Eye (tissue), 1 donor: ENCODE results near the gene SCAPER.
A peak's percentile ranks its signal among the peaks of the same experiment; 100 is the strongest.
"Not testable (repeated sequence)": the region's sequence is repeated elsewhere in the genome, so short reads cannot be mapped to it uniquely, and the experiment has no call there.

Source experiments
- DNase-seq: peaks from one replicate; pipeline ENCODE4 v3.0.0-alpha.2; 2015

Gene SCAPER

DNA sequence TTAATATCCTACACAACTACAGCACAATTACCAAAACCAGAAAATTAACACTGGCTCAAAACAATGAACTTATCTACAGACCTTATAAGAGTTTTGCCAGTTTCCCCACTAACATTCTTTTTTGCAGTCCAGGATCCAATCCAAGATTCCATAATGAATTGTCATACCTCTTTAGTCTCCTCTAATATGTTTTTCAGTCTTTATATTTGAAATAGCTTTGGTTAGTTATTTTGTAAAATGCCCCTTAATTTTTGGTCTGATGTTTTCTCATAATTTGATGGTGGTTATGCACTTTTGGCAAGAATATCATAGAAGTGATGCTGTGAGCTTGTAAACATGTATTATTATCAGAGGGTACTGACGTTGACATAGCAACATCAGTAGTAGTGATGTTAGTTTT lies 444.3 kb downstream of the SCAPER start:
- DNase-seq, result no peak

DNA sequence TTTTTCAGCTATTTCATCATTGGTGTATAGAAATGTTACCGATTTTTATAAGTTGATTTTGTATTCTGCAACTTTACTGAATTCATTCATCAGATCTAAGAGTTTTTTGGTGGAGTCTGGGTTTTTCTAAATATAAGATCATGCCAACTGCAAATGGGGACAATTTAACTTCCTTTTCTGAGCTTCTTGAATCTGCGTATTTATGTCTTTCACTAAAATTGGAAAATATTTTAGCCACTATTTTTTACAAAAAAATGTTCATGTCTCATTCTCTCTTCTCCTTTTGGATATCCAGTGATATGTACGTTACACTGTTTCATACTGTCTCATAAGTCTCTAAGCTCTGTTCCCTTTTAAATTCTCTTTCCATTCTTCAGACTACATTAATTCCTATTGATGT lies 444.8 kb downstream of the SCAPER start:
- DNase-seq, result no peak

DNA sequence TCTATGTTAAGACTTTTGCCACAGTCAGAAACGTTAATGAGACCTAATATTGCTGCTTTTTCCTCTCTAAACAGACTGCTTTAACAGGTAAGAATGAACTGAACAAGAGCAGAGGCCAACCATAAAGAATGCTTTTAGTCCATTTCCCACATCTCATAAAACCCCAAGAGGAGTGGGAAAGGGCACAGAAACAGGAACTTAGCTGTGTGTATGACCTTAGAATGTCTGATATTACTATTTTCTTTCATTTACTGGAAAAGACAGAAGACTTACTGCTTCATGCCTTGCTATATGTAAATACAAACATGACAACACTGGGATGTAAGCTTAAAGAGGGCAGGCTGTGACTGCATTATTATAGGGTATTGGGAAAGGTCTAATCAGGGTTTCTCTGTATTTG lies 453.6 kb downstream of the SCAPER start:
- DNase-seq, result no peak

DNA sequence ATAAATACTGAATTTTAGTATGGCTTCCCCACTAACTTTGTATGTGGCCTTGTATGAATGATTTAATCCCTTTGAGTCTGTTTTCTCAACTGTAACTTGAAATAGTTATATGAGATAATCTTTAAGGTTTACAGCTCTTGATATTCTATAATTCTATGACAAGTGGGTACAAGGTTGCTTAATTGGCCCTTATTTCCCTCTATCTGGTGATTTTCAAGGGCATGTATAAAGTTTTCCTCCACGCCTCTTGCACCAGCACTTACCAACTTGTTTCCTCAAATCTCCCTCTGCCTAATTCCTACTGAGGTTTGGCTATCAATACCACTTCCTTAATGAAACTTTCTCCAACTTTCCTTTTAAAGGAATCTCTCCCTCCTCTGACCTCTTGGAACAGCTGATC lies 455.7 kb downstream of the SCAPER start:
- no peak for DNase-seq

DNA sequence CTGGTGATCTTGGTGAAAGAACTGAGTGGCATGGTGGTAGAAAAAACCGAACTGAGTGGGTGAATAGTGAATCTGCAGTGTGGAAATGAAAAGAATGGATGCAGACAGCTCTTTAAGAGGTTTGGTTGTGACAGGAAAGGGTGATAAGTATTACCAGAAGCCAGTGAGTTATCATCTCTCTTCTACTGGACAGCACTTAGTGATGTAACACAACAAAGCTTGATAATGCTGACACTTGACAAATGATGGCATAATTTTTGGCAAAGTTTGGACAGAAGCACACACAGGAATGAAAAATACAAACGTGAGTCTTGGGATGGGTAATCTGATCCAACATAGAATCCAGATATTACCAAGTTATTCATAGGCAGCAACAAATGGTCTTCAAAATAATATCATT lies 456.4 kb downstream of the SCAPER start:
- no peak for DNase-seq

DNA sequence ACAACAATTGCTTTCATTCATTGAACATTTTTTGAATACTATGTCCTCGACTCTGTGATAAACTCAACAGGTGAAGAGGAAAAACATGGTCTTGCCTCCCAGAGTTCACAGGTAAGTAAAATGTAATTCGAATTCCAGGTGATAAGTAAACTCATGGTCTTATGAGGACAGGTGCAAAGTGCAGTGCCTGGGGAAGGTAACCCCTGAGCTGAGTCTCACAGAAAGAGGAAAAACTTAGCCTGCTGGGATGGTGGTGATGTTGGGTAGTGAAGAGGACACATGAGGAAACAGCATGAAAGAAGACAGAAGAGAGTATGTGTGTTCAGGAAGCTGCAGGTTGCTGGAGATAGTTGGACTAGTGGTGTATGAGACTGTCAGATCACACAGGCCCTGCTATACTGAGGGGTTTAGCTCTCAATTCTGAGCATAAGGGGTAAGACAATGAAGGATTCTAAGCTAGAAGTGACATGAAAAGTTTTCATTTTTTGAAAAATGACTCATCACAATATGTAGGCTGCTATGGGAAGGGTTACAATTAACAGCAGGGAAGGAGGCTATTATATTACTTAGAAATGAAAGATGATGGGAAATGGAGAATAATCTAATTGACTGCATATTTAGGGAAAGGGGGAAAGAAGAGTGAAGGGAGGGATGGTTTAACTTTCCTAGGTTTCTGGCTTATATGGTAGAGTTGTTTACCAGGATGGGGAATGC lies 457.3 kb downstream of the SCAPER start:
- DNase-seq, result no peak

DNA sequence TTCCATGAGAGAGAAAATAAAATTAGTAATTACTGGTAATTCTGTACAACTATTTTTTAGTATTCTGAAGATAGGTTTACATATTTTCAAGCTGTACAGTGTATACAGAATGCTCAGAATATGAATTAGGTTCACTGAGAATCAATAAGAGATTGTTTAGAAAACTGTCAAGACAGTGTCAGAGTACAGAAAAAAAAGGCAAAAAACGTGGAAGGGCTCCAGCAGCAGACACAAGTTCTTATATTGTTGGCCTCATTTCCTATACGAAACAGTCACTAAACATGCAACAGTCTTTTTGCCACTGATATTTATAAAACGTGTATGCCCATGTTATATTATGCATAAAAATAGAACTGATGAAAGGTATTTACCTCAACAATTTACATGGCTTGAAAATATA lies 464.7 kb downstream of the SCAPER start:
- no peak for DNase-seq

DNA sequence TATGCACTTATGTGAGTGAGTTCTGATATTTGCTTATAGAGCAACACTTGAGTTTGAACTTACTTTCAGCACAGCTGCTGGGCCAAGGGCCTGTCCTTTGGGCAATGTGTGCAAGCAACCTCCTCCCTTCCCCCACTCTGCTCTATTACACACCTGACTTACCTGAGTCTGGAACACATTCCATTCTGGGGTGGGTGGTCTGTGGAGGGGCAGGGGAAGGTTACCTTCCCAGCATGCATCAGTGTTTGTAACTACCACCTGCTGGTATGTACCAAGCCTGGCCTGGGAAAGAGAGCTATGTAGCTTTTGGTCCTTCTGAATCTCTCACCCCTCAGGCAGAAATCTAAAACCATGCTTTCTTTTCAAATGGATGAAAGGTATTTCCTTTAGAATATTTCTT lies 465.6 kb downstream of the SCAPER start:
- no peak for DNase-seq

DNA sequence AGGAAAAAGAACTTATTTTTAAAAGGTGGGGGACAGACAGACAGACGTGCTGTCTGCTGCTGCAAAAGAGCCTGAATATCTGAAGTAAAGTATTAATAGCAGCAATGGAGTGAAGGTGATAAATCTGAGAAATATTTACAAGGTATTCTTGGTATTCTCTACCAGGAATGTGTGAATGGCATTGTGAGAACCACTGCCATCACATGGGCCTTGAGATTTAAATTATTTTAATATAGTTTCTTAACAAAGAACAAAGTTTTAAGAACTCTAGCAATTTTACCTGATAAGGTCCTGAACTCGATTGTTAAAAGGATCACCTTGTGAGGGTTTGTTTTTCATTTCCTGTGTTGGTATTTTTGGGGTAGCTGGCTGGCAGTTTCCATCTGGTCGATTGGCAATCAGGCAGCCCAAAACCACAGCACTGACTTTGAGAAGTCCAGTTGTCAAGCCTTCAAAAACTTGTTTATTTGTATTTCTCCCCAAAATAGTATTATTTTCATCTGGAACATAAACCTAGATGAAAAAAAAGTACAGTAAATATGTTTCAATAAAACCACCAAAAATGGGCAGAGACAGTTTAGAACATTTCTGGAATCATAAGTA lies 471.2 kb downstream of the SCAPER start:
- DNase-seq, result no peak

DNA sequence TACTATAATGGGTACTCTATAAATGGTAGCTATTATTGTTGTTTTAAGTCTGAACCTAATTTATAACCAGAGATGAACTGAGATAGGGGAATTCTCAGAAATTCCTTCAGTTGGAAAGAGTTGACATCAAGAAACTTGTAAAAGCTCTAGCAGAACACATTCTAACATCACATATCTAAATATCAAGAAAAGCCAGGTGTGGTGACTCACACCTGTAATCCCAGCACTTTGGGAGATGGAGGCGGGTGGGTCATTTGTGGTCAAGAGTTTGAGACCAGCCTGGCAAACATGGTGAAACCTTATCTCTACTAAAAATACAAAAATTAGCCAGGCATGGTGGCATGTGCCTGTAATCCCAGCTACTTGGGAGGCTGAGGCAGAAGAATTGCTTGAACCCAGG lies 472.1 kb downstream of the SCAPER start:
- DNase-seq, result not testable (repeated sequence)

DNA sequence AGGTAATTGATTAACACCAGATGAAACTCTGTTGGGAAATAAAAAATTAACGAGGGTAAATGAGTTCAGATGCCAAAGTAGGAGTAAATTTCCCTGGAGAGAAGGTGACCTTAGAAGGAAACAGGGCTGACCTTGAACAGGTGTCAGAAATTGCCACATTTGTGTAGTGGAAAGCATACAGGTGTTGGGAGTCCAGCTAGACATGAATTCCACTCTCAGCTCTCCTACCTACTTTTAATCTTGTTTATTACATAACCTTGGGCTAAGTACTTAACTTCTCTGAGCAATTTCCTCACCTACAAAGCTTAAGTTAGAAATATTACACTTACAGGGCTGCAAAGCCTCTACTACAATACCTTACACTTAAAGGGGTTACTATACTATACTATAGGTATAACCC lies 472.5 kb downstream of the SCAPER start:
- DNase-seq, result peak; percentile 3

DNA sequence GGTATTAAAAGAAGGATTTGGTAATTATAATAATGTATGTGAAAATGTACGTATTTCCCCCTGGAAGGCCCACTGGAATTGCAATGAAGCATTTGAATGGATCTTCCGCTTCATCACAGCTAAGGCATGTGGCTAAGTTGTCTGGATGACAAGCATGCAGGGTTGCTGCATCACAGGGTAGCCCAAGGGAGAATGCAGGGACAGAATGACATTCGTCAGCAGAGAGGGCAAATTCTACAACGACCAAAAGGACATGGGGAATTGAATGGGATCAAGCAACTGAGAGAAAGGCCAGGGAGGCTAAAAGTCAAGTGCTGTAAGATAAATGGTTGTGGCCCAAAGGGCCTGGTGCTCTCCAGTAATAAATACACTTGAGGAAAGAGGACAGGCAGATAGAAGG lies 473.2 kb downstream of the SCAPER start:
- DNase-seq, result peak; percentile 93

DNA sequence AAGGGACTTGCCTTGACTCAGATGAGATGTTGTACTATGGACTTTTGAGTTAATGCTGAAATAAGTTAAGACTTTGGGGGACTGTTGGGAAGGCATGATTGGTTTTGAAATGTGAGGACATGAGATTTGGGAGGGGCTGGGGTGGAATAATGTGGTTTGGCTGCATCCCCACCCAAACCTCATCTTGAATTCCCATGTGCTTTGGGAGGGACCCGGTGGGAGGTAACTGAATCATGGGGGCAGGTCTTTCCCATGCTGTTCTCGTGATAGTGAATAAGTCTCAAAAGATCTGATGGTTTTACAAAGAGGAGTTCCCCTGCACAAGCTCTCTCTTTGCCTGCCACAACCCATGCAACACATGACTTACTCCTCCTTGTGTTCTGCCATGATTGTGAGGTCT lies 474.4 kb downstream of the SCAPER start:
- DNase-seq, result not testable (repeated sequence)

DNA sequence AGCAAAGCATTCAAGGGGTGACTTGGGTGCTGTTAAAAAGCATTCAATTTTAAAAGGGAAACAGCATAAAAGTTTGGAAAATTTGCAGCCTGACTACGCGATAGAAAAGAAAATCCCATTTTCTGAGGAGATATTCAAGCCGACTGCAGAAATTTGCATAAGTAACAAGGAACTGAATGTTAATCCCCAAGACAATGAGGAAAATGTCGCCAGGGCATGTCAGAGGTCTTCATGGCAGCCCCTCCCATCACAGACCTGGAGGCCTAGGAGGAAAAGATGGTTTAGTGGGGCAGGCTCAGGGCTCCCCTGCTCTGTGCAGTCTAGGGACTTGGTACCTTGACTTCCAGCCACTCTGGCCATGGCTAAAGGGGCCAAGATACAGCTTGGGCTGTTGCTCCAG lies 475.5 kb downstream of the SCAPER start:
- no peak for DNase-seq

DNA sequence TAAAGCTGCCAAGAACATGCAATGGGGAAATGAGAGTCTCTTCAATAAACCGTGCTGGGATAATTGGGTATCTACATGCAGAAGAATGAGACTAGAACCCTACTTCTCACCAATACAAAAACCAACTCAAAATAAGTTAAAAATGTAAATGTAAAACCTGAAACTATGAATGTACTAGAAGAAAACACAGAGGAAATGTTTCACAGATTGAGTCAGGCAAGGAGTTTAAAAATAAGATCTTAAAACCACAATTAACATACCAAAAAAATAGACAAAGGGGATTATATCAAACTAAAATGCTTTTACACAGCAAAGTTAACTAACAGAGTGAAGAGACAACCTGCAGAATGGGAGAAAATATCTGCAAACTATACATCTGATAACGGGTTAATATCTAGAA lies 478.2 kb downstream of the SCAPER start:
- no peak for DNase-seq

DNA sequence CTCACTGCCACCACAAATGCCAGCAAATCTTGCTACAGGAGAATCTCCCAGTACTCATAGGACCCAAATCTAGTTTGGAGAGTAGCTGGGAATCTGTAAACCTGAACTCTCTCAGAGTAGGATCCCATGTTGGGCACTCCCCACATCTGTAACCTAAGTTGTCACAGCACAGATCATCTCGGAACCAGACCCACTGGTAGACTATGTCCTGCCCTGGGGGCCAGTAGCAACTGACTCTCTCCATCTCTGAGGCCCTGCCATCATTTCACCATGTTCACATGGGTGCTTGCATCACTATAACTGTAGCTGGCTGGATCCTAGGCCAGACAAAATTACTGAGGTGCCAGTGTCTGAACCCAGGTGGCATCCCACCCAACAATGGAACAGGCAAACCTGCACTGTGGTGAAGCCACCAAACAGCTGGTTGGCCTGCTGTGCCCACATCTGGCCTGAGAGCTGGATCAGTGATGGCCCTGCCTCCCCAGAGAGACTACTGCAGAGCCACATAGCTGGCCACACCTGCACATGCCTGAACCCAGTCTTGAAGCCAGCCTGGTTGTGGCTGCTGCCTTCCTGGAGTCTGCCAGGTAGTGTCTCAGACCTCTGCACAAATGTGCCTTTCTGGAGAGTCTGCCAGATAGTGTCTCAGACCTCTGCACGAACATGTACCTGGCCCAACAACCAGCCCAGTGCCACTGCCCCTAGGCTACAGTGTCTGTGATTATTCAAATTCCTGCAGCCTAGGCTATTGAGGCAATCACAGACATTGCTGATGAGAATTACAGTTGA lies 486.6 kb downstream of the SCAPER start:
- DNase-seq, result no peak

DNA sequence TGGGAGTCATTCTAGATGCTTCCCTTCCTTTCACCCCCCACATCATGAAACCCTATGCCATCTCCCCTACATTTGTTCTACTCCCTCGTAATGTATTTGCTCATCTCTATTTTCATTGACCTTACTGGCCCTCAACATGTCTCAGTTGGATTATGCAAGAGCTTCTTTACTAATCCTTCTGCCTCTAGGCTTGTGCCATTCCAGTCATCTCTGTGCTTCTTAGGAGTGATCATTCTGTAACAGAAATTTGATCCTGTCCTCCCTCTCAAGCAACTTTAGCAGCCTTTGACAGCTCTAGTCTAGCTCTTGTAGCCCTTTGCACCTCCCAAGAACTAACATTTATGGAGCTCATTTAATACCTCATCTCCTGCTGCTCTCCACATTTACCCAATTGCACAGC lies 503.9 kb downstream of the SCAPER start:
- no peak for DNase-seq

DNA sequence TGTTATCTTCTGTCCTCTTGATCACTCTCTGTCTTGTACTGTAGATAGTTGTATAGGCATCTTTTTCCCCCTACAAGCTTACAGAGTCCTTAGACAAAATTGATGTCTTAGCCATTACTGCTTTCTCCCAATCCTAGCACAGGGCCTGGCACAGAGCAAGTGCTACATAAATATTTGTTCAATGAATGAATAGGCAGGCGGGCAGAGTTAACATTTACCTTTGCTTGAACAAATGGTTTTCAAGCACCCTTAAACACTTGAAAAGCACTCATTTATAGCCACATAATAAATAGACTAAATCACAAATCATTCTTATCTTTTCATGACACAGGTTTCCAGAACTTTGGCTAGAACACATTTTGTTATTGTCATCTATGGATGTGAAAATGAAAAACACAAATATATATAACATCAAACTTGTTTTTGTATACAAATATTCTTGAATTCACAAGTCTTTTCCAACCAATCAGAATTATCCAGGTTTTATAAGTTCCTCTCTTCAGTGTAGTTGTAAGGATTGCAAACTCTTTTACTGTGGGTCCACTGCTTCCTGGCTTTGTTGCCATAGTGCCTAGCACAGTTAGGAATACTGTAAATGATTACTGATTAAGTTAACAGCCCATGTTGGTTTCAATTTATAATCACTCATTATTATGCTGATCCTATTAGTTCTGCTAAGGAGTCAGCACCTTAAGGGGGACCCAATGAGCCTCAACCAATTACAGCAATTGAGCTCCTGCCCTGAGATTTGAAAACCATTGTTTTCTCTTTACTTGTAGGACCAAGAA lies 506.6 kb downstream of the SCAPER start:
- DNase-seq, result no peak

DNA sequence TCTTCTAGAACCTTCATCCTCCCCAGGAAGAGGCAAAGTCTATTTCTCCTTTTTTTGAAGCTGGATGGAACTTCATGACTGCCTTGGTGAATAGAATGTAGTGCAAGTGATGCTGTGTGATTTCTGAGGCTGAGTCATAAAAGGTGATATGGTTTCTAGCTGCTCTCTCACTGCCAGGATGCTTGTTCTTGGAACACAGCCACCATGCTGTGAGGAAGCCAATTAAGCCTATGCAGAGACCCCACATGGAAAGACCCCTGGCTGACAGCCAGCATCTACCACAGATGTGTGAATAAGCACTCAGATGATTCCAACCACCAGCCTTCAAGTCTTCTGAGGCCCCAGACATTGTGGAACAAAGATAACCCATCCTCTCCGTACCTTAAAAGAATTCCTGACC lies 511.5 kb downstream of the SCAPER start:
- DNase-seq, result peak; percentile 33

DNA sequence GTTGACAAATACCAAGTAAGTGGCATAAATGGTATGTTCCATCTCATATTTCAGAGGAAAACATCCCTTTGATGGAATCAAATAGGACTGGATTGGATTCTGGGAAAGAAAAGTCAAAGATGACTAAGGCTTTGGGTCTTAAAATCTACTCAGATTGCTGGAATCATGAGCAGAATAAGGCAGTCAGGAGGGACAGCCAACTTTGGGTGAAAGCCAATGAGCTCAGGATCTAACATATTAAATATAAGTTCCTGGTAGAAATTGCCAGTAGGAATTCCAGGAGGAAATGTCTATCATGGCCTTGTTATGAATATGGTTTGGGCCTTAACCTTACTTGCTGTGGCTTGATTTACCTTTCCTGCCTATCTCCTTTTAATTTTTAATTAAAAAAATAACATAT lies 513.3 kb downstream of the SCAPER start:
- DNase-seq, result no peak

DNA sequence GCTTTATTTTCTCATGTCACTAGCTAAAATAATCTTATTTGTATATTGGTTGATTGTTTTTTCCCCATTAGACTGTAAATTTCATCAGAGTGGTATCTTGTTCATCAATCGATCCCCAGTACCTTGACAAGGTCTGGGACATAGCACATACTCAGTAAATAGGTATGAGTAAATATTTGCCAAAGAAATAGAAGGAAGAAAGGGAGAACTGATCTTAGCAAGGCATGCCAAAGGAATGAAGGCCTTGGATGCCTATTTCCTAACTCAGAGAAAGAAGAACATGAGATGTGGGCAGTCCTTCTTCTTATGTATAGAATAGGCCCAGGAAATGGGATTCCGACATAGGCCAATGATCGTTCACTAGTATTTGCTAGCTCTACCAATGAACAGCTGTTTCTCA lies 513.8 kb downstream of the SCAPER start:
- no peak for DNase-seq

DNA sequence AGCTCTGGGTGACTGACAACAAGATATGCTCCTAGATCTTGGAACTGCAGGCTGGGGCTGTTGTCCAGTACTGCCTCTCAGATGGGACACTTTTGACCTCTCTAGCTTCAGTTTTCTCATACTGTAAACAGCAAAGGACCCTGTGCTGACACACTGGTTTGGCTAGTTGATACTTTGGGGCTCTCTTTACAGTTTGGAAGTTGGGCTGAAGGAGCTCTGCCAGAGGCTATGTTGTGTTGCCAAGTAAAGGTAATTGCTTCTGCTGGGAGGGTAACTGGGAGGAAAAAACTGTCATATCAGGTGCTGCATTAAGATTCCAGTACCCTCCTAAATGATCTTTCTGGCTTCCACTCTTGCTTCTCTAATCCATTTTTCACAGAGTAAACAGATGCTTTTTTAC lies 514.6 kb downstream of the SCAPER start:
- DNase-seq, result no peak

DNA sequence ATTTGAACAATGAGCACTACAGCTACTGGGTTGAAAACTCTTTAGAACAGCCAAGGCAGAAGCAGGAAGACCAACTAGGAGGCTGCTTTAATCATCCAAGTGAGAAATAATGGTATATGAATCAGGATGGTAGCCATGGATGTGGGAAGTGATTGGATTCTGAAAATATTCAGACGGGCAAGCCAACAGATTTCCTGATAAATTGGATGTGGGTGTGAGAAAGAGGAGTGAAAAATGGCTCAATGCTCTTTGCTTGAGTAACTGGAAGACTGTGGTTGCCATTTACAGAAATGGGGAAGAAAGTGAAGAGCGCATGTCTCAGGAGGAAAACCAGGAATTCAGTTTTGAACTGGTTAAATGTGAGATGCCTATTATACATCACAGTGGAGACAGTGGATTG lies 518.2 kb downstream of the SCAPER start:
- no peak for DNase-seq
